ENCODE data around the gene ANKRD13A. TPM values are rescaled to one million over a fixed set of nuclear protein-coding genes. Genes with fewer than 3 reads are reported as not detected.

Gene ANKRD13A
- total RNA-seq, 2 donors from 2014 or later, result 26.0 to 31.8 TPM

- Histone ChIP-seq H3K9me3 (no peaks in the 10 kb centered on the region), H3K27ac (no peak overlapping the region), H3K4me3 (no peak overlapping the region), H3K4me1 (peaks cover 0 to 36% of the 10 kb centered on the region in 2 donors), H3K36me3 (peaks cover 48% of the 10 kb centered on the region), H3K27me3 (no peaks in the 10 kb centered on the region)
- DNase-seq (ENCODE audit: low spot score), result no peak
- TF ChIP-seq, protein P1, sequence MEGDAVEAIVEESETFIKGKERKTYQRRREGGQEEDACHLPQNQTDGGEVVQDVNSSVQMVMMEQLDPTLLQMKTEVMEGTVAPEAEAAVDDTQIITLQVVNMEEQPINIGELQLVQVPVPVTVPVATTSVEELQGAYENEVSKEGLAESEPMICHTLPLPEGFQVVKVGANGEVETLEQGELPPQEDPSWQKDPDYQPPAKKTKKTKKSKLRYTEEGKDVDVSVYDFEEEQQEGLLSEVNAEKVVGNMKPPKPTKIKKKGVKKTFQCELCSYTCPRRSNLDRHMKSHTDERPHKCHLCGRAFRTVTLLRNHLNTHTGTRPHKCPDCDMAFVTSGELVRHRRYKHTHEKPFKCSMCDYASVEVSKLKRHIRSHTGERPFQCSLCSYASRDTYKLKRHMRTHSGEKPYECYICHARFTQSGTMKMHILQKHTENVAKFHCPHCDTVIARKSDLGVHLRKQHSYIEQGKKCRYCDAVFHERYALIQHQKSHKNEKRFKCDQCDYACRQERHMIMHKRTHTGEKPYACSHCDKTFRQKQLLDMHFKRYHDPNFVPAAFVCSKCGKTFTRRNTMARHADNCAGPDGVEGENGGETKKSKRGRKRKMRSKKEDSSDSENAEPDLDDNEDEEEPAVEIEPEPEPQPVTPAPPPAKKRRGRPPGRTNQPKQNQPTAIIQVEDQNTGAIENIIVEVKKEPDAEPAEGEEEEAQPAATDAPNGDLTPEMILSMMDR (IDR thresholded peaks at IDR 0.05), result no peak
Observed at GRCh38 chr12:110038741-110039084, 39.5 kb downstream of the ANKRD13A start.

DNA sequence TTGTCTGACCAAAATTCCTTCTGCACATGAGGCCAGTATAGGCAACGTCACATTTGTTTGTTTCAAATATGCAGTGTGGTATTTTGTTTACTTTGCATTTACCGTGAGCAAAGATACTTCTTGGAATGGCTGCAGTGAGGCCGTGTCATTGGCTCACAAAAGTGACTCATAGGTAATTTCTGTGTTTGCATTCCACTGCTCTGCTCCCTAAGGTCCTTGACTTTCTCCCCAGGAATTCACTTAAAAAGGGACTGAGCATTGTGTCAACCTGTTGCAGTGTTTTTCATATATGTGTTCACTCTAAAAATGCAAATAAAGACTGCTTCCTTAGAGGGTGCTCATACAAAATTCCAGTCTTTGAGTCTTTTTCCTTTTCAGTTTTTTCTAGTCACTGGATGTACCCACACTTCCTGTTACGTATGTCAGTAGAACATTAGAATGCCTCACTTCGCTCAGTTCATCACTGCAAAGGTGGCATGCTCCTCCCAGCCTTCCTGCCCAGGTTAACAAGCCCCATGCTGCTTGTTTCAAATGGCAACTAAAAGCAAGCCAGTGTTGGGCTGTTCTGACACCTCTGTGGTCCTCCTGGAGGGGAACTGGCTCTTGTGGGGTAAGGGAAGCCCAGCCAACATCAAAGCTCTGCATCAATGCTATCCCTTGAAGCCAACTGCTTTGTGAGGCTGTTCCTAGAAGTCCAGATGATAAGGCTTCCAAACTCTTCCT, 40.0 kb downstream of the ANKRD13A start:
- Histone ChIP-seq H3K9me3 (no peaks in the 10 kb centered on the region), H3K4me3 (no peak overlapping the region), H3K4me1 (peaks cover 0 to 36% of the 10 kb centered on the region in 2 donors), H3K27me3 (no peaks in the 10 kb centered on the region), H3K36me3 (peaks cover 42% of the 10 kb centered on the region), H3K27ac (no peak overlapping the region)
- TF ChIP-seq, protein P1 (IDR thresholded peaks at IDR 0.05), result no peak
- DNase-seq (ENCODE audit: low spot score), result no peak

DNA sequence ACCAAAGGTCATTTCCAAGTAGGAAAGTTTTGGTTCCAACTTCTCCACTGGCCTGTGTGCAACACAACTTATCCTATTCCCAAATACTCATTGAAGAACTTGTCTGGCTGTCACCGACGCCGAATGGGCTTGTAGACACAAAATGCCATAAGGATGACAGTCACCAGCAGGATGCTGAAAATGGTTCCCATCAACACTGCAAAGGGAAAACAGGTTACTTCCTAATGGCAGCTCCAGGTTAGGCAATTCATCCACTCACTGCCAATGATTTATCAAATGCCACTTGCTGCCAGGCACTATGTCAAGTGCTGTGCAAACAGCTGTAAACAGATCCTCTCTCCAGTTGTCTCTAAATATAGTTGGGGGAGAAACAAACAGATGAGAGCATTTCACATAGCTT, 43.0 kb downstream of the ANKRD13A start:
- Histone ChIP-seq H3K4me3 (no peak overlapping the region), H3K9me3 (no peaks in the 10 kb centered on the region), H3K36me3 (peaks cover 25% of the 10 kb centered on the region), H3K4me1 (peaks cover 0 to 36% of the 10 kb centered on the region in 2 donors), H3K27me3 (no peaks in the 10 kb centered on the region), H3K27ac (peak overlapping the region; percentile 60 to 75)
- DNase-seq (ENCODE audit: low spot score), result no peak
- TF ChIP-seq, protein P1 (IDR thresholded peaks at IDR 0.05), result no peak

DNA sequence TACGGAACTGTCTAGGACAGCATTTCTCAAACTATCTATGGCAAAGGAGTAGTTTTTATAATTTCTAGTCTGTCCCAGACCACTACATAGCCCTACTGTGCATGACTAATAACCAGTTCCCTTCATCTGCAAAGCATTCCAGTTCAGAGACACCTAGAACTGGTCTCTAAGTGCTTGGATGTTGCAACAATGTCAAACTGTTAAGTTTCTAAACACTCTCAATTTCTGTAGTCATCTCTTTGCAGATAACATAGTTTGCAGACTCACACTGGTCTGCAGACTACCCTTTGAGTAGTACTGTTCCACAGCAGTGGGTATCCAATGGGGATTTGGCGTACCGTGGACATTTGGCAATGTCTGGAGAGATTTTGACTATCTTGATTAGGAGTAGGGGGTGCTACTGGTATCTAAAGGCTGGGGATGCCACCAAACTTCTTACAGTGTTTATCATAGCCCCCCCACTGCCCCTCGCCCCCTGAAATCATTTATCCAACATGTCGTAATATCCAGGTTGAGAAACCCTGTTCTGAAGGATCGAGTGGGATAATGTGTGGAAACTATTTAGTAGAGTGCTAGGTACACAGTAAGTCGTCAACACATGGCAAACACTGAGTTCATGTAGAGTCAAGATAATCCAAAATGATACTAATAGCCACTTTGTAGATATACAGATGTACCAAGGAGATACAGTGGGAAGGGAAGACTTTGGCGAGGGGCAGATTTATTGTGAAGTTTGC, 47.4 kb downstream of the ANKRD13A start:
- peaks cover 7% of the 10 kb centered on the region for H3K36me3 ChIP-seq
- H3K4me3 ChIP-seq, result no peak overlapping the region
- DNase-seq (ENCODE audit: low spot score), result no peak
- no peak overlapping the region for H3K27ac ChIP-seq
- TF ChIP-seq, protein P1 (IDR thresholded peaks at IDR 0.05), result no peak
- H3K9me3 ChIP-seq, result no peaks in the 10 kb centered on the region
- H3K4me1 ChIP-seq, result peaks cover 0 to 36% of the 10 kb centered on the region in 2 donors
- H3K27me3 ChIP-seq, result no peaks in the 10 kb centered on the region

- Histone ChIP-seq H3K9me3 (no peaks in the 10 kb centered on the region), H3K27ac (peak overlapping the region; percentile 71 to 72), H3K4me3 (peak overlapping the region; percentile 71 to 91), H3K4me1 (peaks cover 0 to 30% of the 10 kb centered on the region in 2 donors), H3K27me3 (no peaks in the 10 kb centered on the region), H3K36me3 (no peaks in the 10 kb centered on the region)
- no peak for DNase-seq (ENCODE audit: low spot score)
- TF ChIP-seq, protein P1 (IDR thresholded peaks at IDR 0.05), result no peak
Observed at GRCh38 chr12:110047297-110047940, 48.2 kb downstream of the ANKRD13A start.
